Measurements from ENCODE around the gene CLIC4.

Gene CLIC4

DNA sequence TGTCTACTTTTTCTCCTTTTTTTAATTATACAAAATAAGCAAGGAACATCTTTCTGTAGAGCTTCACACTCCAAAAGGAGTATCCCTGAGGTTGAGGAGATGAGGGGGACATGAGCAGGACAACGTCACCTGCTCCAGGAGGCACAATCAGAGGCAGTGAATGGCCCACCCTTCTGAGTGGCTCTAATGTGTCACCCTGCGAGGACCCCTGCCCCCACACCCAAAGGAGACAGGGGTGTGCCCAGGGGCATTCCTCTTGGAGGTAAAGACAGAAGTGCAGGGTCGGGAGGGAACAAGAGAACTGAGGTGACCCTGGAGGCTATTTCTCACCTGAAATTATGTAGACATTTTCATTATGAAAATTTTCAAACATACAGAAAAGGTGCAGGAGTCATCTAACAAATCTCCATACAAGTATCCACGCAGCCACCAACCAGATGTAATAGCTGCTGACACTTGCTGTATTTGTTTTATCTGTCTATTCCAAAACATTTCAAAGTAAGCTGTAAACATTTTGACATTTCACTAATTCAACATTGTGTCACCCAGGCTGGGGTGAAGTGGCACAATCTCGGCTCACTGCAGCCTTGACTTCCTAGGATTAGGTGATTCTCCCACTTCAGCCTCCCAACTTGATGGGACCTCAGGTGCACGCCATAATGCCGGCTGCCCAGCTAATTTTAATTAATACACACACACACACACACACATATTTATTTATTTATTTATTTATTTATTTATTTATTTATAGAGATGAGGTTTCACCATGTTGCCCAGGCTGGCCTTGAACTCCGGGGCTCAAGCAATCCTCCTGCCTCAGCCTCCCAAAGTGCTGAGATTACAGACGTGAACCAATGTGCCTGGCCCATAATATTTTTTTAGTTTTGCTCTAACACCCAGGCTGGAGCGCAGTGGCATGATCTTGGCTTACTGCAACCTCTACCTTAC lies 114.1 kb downstream of the CLIC4 start:
- no peak for DNase-seq (ENCODE audit: low read depth)

DNA sequence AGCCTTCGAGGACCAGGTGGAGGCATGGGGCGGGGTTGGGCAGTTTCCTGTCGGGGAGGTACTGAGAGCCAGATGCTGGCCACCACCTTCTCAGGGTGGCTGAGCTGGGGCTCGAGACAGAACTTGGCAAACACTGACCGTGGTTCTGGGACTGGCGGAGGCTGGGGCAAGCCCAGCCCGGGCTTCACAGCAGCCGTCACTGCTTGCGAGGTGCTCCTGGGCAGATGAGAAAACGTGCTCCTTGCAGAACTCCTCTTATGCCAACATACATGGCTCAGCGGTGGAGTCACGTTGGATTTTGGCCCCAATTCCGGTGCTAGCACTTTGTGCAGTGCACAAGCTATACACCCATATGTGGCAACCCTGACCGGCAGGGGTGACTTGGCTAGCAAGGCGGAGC lies 115.6 kb downstream of the CLIC4 start:
- DNase-seq (ENCODE audit: low read depth), result no peak

DNA sequence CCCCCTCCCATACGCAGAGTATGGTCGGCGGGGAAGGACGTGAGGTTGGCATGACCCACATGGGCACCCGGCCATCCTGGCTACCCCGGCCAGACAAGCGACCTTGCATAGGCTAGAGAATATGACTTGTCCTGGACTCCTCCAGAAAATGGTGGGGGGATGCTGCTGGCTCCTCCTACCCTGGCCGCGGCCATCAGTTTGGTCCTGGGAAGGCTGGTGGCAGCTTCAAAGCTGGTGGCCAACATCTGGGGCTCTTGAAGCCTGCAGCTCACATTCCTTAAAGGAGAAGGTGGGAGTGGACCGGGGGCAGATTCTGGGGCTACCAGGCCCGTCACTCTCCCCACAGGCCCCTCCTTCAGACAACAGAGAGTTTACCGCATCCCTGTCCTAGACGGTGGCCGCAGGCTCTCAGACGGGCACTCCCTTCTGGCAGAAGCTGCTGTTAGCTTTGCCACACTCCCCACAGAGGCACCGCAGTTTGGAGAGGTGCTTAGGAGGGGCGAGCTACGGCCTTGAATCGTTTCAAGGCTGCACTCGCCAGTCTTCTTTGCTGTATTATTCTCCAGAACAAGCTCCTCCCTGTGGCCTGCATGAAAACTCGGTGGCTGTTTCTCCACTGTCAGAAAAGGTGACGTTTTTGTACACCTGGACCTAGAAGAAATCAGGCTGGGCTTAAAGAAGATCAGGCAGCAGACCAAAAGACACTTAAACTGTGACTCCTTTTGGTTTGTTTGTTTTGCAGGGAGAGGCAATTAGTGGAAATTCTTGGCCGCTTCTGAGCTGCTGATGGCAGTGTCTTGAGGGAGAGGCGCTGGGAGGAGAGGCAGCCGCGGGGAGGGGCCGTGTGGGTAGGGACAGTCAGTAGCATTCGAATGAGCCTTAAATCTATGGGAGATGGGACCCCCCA lies 116.8 kb downstream of the CLIC4 start:
- no peak for DNase-seq (ENCODE audit: low read depth)

DNA sequence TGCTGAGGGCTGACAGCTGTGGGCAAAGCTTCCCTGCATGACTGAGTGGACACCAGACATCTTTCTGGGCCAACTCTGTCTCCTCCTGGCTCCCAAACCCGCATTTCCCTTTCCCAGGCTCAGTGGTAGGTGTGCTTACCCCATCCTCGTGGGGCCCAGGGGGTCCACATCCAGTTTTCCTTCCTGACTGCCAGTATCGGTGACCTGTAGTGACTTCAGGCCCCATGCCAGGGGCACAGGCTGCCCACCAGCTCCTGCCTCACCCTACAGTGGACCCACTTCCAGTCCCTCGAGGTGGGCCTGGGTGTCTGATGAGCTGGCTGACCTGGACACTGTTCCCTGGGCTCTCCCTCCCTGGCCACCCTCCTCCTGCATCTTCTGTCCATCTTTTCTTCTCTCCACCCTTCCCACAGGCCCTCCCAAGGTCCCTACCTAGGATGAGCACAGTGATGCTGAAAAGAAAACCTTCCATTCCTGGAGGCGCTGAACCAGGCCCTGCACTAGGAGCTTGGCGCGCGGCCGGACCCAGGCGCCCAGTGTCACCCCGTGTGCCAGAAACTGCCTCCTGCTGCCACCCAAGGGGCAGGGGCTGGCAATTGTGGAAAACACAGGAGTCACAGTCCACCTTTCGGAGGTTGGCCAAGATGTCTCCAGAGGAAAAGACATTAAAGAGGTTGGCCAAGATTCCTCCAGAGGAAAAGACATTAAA lies 117.7 kb downstream of the CLIC4 start:
- DNase-seq (ENCODE audit: low read depth), result no peak

DNA sequence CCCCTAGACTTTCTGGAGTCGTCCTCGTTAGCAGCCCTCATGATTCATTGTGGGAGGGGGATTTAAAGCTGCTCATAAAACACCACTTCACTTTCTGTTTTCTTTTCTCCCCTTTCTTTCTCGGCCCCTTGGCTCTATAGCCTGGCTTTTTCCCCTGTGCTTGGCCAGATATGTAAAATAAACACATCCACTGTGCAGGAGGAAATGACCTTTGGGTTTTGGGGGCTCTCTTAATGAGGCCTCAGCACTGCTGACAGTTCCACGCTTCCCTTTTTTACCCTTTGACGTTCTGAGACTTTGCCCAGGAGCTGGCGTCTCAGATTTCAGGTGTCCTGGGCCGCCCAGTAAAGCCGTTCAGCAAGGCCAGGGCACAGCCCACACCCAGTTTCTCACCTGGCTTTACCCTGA lies 119.1 kb downstream of the CLIC4 start:
- DNase-seq (ENCODE audit: low read depth), result no peak

DNA sequence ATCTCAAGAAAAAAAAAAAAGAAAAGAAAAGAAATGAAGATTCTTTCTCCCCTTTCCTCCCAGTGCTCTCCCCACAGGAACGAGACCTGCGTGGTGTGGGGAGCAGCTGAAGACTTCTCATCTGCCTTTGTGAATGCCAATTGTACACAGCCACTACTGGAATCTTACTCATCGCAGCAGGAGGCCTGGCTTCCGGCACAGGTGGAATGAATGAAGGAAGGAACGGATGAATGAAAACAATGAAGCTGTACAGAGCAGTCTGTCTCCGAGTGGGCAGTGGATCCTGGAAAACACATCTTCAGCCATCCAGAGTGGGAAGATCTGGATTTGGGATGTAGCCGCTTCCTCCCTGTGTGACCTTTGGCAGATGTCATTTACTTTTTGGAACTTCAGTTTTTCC lies 119.9 kb downstream of the CLIC4 start:
- no peak for DNase-seq (ENCODE audit: low read depth)

DNA sequence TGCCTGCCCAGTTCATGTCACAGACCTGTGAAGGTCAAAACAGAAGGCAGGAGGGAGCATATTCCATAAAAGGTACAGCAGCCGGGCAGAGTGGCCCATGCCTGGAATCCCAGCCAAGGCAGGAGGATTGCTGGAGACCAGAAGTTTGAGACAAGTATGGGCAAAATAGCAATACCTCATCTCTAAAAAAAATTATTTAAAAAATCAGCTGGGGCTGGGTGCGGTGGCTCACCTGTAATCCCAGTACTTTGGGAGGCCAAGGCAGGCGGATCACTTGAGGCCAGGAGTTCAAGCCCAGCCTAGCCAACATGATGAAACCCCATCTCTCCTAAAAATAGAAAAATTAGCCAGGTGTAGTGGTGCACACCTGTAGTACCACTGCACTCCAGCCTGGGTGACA lies 120.3 kb downstream of the CLIC4 start:
- no peak for DNase-seq (ENCODE audit: low read depth)

DNA sequence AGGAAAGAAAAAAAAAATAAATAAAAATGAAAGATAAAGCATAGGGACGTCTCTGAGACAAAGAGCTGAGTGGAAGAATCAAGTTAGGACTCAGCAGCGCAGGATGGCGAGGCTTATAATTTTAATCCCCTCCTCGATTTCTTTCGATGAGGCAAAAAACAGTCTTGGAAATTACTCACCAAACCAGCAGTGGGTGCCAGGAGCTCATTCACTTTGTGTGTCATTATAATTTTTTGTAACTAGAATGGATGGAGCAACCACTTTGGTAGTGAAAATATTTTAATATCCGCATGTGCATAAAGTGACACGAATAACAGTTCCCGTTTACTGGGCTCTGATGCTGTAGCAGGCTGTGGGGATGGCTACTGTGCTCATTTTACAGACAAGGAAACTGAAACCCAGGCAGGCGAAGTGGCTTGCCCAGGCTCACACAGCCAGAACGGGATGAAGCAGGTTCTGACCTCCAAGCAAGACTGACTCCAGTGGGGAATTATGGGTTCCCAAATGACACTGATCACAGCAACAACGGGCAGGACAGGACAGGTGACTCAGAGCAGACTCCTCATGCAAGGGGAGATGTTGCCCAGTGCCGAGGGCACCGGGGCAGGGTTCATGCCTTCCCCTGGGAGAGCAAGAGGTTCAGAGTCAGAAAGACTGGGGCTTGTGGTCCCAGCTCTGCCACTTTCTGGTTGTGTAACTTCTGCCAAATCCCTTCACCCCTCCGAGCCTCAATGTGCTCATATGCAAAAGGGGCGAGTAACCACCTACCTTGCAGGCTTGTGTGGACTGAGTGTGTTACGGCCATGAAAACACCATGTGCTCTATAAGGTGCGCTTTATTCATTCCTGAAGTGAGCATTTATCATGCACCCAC lies 121.2 kb downstream of the CLIC4 start:
- DNase-seq (ENCODE audit: low read depth), result no peak

DNA sequence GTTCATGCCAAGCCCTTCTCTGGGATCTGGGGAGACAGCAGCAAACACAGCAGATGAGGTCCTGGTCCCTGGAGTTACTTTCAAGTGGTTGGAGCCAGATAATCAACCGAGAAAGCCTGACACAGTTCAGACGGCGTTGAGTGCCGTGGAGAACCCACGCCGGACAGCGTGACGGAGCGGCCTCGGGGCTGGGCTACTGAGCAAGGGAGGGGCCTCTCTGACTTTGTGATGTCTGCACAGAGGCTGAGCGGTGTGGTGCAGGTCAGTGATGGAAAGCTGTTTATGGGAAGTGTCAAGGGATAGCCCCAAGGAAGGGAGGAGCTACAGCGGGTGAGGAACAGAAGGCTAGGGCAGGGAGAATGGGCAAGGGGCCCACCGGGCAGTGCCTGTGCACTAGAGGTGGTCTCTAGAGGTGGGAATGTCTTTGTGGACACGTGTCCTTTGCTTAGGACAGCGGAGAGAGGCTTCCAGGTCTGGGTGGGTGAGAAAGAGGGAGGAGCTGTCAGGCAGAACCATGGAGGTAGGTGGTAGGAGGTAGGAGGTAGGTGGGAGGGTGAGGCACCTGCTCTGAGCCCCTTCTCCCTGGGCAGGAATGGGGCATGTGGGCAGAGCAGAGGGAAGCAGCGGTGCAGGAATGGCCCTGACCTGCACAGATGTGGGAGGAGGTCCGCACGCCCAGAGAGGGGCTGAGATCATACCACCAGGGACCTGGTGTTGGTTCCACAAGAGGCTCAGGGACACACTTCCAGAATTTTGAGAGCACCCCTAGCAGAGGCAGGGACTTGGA lies 122.0 kb downstream of the CLIC4 start:
- DNase-seq (ENCODE audit: low read depth), result no peak

DNA sequence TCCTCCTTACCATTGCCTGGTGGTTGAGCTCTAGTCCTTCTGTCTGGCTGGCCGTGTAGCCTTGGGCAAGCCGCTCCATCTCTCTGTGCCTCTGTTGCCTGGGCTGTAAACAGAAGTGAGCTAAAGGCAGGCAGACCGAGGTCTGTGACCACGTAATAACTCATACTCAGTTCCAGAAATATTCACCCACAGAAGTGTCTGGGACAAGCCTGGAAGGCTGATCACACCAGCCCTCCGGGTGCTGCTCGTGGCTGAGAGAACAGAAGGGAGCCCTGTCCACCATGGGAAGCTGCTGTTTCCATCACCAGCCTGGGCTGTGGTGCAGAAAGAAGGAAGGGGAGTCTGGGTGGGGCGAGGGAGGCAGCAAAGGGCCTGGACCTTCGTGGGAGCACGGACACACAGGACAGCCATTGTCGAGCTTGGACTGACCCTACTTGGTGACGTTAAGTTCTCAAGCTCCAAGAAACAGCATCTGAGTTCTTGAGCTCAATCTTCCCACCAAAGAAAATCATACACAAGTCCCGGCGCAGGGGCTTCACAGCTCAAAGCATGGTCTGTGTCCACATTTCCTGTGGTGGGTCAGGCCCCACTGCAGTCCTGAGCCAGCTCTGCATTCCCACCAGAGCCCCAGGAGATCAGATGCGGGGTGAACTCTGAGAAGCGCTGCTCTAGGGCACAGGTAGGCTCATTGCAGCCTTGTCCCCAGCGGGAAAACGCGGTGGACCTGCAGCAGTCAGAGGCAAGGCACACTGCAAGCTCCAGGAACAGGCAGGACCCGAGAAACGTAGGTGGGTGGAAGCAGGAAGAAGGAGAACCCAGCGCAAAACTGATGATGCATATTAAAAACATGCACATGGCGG lies 123.0 kb downstream of the CLIC4 start:
- no peak for DNase-seq (ENCODE audit: low read depth)

DNA sequence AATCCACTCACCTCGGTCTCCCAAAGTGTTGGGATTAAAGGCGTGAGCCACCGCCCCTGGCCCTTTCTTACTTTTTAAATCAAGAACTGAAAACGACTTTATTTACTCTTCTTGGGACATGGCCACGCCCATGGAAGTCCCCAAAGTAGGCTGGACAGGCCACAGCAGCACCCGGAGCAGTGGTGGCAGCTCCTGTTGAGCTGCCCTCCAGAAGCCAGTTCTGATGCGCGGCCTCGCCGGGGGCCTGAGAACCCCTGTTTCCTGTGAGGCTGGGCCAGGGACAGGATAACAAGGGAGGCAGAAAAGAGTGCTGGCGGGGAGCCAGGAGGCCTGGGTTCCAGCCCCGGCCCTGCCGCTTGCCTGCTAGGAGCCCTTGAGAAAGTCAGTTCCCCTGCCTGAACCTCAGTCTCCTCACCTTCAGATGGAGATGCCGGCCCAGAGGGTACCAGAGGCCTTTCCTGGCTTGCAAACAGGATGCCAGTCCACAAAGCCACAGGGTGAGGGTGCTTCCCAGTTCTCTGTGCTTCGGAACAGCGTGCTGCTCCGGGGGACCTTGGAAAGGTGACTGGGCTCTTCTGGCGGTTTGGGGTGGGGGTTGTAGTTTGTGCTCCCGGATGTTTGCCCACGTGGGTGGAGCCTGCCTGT lies 125.4 kb downstream of the CLIC4 start:
- no peak for DNase-seq (ENCODE audit: low read depth)

DNA sequence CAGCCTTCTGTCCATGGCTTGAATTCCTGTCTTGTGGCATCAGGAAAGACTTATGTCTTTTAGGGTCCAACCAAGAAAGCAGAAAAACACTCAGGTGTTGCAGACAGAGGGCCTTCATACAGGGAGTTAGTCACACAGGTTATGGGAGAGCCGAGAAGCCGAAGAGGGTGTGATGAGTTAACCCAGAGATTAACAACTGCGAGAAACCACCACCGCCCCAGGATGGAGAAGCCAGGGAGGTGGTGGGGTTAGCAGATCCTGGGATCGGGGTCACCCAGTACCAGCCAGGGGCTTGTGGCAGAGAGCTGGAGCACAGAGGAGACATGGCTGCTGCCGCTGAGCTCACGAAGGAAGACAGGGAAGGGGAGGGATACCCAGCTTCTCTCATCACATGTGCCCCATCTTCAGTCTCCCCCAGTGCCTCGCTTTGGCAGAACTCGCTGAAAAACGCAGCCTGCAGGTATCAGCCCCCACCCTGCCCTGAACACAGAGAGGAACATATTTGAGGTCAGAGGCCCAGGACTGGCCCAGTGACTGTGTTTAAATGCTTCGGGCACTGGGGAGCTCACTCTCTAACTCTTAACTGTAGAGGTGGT lies 126.2 kb downstream of the CLIC4 start:
- DNase-seq (ENCODE audit: low read depth), result no peak

DNA sequence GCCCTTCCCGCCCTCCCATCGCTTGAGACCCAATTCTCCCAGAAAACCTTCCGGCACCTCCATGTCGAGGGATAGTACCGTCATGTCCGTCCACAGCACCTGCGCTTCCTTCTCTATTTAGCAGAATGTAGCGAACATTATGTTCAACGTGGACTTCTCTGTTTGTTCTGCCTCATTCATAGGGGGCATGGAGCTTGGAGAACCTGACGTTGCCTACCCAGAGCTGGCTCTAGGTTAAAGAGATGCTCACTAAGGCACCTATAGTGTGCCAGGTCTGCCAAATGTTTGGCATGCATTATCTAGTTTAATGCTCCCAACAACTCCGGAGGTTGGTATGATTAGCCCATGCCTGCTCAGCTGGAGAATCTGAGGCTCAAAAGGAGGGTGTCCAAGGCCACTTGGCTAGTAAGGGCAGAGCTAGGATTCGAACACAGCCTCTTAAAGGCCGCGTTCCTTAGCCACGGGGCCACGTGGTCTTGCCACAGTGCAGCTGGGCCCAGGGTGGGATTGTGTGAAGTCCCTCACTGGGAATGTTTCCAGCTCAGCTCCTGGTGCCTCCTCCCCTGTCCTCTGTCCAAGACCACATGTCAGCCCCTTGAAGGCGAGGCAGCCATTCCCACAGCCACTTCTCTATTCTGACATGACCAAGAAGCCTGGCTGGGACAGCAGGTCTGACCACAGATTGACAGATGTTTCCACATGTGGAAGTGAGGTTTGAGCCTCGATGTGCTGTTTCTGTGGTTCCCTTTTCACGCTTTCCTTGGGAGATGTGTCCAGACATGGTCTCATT lies 127.0 kb downstream of the CLIC4 start:
- no peak for DNase-seq (ENCODE audit: low read depth)

DNA sequence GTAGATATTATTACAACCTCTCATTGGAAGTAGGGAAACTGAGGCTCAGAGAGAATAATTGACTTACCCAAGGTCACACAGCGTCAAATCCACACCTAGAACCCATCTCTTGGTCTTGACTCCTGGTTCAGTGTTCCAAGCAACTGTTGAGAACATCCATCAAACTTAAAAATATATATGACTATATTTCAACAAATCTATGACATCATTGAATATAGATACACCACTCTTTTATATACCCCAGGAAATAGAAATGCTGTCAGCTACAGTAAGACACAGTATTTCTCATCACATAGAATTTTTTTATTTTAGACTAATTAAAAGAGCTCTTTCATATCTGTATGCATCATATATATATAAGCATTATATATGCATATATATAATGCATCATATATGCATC lies 127.9 kb downstream of the CLIC4 start:
- no peak for DNase-seq (ENCODE audit: low read depth)

DNA sequence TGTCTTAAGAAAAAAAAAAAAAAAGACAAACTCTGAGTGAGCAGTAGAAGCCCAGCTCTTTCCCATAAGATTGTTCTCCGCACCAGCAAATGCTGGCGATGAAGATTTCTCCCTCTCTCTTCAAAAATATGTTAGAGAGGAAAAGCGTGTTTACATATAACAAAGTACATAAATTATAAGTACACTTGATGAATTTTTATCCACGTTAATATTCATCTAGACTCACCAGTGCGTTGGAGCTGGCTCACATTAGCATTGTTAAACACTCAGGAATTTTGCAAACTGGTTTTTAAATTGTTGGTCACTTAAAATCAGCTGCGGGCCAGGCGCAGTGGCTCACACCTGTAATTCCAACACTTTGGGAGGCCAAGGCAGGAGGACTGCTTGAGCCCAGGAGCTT lies 128.8 kb downstream of the CLIC4 start:
- DNase-seq (ENCODE audit: low read depth), result no peak

DNA sequence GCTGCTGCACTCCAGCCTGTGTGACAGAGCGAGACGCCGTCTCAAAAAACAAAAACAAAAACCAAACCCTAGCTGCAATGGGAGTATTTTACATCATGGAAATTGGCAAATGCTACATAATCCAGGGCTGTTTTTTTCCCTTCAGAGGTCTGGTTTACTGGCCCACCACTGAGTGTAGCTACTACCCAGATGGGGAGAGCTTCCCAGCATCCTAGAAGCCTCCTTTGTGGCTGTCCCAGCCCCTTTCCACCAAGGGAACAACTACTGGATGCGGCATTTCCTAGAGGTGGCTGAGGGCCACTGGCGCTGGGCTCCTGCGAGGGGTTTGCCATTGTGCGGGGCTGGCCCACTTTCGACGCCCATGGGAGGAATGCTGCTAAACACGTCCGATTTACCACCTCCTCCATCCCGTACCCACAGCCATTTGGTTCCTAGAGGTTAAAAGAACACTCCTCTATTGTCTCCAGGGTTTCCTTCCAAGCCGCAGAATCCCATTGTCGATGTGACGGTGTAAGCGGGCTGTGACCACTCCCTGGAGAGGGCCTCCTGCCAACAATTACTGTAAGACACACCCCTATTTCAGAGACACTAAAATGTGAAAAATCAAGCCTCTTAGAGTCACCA lies 129.5 kb downstream of the CLIC4 start:
- no peak for DNase-seq (ENCODE audit: low read depth)

DNA sequence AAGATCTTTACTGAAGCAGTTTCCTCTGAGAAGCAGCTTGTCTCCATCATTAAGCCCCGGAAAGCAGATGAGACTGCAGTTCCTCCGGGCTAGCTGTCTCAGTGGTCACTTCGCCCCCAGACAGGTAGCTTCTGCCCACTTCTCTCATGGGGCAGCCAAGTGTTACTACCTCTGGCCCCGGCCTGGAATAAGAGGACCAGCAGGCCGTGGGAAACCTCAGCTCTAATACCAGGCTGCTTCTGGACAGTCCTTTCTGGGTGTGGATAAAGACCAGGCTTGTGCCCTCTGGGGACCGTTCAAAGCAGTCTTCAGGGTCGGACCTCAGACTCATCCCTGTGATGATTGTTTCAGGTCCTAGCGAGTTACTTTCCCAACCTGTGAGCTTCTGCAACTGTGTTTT lies 130.0 kb downstream of the CLIC4 start:
- no peak for DNase-seq (ENCODE audit: low read depth)

Measured in amniotic epithelial cell (primary cell).